HL-60 (cell line): ENCODE data around the gene SIN3B.

Experiments
- DNase-seq, 2 experiments: peaks; one replicate each; pipeline ENCODE4 v3.0.0-alpha.2; 2010 to 2020; ENCODE audit warnings: low read depth in 1 of 2, low spot score in 1 of 2
- H3K27ac ChIP-seq: fragments of 250-450 bp; sonication (Bioruptor Pico); replicated peaks from 2 replicates; pipeline ENCODE4 v1.5.1; 2020; ENCODE audit warnings: mild to moderate bottlenecking, moderate library complexity
- H3K27me3 ChIP-seq: fragments of 250-450 bp; sonication (Bioruptor Pico); 2 replicates; pipeline ENCODE4 v1.5.1; 2021; ENCODE audit warnings: mild to moderate bottlenecking, moderate library complexity; ENCODE audit not compliant: insufficient read depth, poor library complexity, severe bottlenecking
- H3K4me3 ChIP-seq: replicated peaks from 2 replicates; pipeline ENCODE4 v1.5.1; 2011; ENCODE audit warnings: mild to moderate bottlenecking, control low read depth, low read length; ENCODE audit not compliant: insufficient read depth
- CTCF ChIP-seq: IDR thresholded peaks from one replicate; pipeline ENCODE4 v1.5.1; 2011; ENCODE audit warnings: low read length, control low read depth, inconsistent platforms; ENCODE audit not compliant: insufficient read depth
- GABPA ChIP-seq: IDR thresholded peaks from 2 replicates; pipeline ENCODE4 v1.6.1; 2012; ENCODE audit warnings: low read depth
- POLR2AphosphoS5 ChIP-seq: IDR thresholded peaks from 2 replicates; pipeline ENCODE4 v1.6.1; 2012; ENCODE audit warnings: low read depth
- SPI1 ChIP-seq: IDR thresholded peaks from 2 replicates; pipeline ENCODE4 v1.6.1; 2012; ENCODE audit warnings: low read depth, mild to moderate bottlenecking, borderline replicate concordance
- TF ChIP-seq, protein P1 (sequence below): IDR thresholded peaks from 2 replicates; pipeline ENCODE4 v1.6.1; 2012; ENCODE audit warnings: low read depth; ENCODE audit not compliant: insufficient replicate concordance

The SIN3B gene

DNA sequence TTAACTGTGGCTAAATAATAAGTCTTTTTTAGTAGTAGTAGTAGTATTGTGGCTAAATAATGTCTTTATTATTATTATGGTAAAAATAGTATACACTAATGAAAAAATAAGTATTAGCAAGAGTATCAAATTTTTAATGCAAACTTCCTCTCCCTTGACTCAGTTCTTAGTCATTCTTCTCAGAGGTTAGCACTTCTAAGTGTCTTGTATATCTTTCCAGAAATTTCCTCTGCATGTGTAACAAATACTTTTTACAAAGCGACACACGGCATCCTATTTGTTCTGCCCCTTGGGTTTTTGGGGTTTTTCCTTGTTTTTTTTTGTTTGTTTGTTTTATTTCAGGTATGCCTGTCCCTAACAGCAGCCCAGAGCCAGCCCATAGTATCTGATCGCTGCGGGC lies 20.9 kb downstream of the SIN3B start:
- Histone ChIP-seq H3K4me3 (no peak overlapping the region), H3K27ac (no peak overlapping the region), H3K27me3 (no peaks in the 10 kb centered on the region)
- TF ChIP-seq SPI1: no peak
- TF ChIP-seq CTCF: no peak
- no peak for TF ChIP-seq POLR2AphosphoS5
- TF ChIP-seq GABPA: no peak
- TF ChIP-seq, protein P1, sequence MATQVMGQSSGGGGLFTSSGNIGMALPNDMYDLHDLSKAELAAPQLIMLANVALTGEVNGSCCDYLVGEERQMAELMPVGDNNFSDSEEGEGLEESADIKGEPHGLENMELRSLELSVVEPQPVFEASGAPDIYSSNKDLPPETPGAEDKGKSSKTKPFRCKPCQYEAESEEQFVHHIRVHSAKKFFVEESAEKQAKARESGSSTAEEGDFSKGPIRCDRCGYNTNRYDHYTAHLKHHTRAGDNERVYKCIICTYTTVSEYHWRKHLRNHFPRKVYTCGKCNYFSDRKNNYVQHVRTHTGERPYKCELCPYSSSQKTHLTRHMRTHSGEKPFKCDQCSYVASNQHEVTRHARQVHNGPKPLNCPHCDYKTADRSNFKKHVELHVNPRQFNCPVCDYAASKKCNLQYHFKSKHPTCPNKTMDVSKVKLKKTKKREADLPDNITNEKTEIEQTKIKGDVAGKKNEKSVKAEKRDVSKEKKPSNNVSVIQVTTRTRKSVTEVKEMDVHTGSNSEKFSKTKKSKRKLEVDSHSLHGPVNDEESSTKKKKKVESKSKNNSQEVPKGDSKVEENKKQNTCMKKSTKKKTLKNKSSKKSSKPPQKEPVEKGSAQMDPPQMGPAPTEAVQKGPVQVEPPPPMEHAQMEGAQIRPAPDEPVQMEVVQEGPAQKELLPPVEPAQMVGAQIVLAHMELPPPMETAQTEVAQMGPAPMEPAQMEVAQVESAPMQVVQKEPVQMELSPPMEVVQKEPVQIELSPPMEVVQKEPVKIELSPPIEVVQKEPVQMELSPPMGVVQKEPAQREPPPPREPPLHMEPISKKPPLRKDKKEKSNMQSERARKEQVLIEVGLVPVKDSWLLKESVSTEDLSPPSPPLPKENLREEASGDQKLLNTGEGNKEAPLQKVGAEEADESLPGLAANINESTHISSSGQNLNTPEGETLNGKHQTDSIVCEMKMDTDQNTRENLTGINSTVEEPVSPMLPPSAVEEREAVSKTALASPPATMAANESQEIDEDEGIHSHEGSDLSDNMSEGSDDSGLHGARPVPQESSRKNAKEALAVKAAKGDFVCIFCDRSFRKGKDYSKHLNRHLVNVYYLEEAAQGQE: no peak
- no peak for DNase-seq

- DNase-seq: no peak
- Histone ChIP-seq H3K4me3 (no peak overlapping the region), H3K27ac (no peak overlapping the region), H3K27me3 (no peaks in the 10 kb centered on the region)
- TF ChIP-seq POLR2AphosphoS5 (no peak), CTCF (no peak), GABPA (no peak), SPI1 (no peak)
- TF ChIP-seq, protein P1: no peak
These were observed 22.0 kb downstream of the SIN3B start for GRCh38 chr19:16851031-16851712.

DNA sequence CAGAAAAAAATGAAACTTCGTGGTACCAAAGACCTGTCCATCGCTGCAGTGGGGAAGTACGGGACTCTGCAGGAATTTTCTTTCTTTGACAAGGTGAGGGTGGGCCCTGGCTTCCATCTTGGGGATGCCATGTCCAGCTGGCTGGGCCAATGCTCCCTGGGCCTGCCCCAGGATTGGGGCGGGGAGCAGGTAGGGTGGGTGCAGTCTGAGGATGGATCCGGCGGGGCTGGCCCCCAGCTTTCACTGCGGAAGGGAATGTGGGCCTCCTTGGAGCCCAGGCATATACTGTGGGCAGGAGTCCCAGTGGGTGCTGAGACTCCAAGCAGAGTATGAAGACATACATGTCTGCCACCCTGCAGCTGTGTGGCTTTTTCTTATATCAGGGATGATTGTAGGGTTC lies 23.9 kb downstream of the SIN3B start:
- H3K27ac ChIP-seq: no peak overlapping the region
- DNase-seq: no peak
- TF ChIP-seq GABPA: no peak
- TF ChIP-seq, protein P1: no peak
- TF ChIP-seq POLR2AphosphoS5: no peak
- no peak for TF ChIP-seq CTCF
- no peak for TF ChIP-seq SPI1
- H3K4me3 ChIP-seq: no peak overlapping the region
- H3K27me3 ChIP-seq: no peaks in the 10 kb centered on the region
